Muscle of back (tissue), 11 donors: Measurements from ENCODE around the gene ANKS3. TPM values are rescaled to one million over a fixed set of nuclear protein-coding genes. Genes with fewer than 3 reads are reported as not detected.

ENCODE experiments used
- DNase-seq, 3 donors: peaks; one replicate each; pipeline versions ENCODE4 v3.0.0 to v3.0.0-alpha.2; 2013
- polyA plus RNA-seq, 10 donors: library from polyadenylated mRNA; unstranded; fragments of 120-200 nt; gene quantifications; one replicate each; pipeline ENCODE4 v1.2.1, GENCODE V29; 2013; ENCODE audit not compliant: insufficient read length in 10 of 10

The ANKS3 gene
- polyA plus RNA-seq, 10 donors: 9.7 to 22.3 (median 13.8) TPM

GRCh38 chr16:4651827-4652226 lies 82.2 kb downstream of the ANKS3 start:
- DNase-seq: no peak

GRCh38 chr16:4650443-4651074 lies 83.5 kb downstream of the ANKS3 start:
- DNase-seq: peak in 1 of 3 donors; percentile 43

- no peak for DNase-seq
Measured at GRCh38 chr16:4649744-4650442, 84.2 kb downstream of the ANKS3 start.

GRCh38 chr16:4648917-4649316 lies 85.2 kb downstream of the ANKS3 start:
- DNase-seq: no peak

- DNase-seq: no peak
Measured at GRCh38 chr16:4647644-4647980, 86.5 kb downstream of the ANKS3 start.

- no peak for DNase-seq
Measured at GRCh38 chr16:4646773-4647643, 87.1 kb downstream of the ANKS3 start.

Other genes starting within 250 kb of the ANKS3 start
- gene CDIP1, start 195.5 kb downstream of the ANKS3 start, polyA plus RNA-seq: 10 to 100 TPM; 27.5 to 44.6 (median 37.6) TPM
- gene C16orf96, start 177.9 kb downstream of the ANKS3 start, polyA plus RNA-seq: under 1 TPM; 0.14 to 0.76 (median 0.56) TPM
- gene UBALD1, start 119.4 kb downstream of the ANKS3 start, polyA plus RNA-seq: 10 to 100 TPM; 12.5 to 22.3 (median 16.2) TPM
- gene MGRN1, start 109.4 kb downstream of the ANKS3 start, polyA plus RNA-seq: 10 to 100 TPM; 30.9 to 42.7 (median 36.9) TPM
- gene NUDT16L1, start 40.7 kb downstream of the ANKS3 start, polyA plus RNA-seq: 10 to 100 TPM; 15.9 to 28.0 (median 21.2) TPM
- 1 to 10 TPM in 1 of 10 donors, under 1 TPM in 9; 0.35 to 1.0 (median 0.71) TPM for gene DNAAF8, start 266 bp upstream of the ANKS3 start, polyA plus RNA-seq
- 10 to 100 TPM in 3 of 10 donors, 1 to 10 TPM in 7; 7.1 to 11.9 (median 8.8) TPM for gene ZNF500, start 32.9 kb upstream of the ANKS3 start, polyA plus RNA-seq
- 1 to 10 TPM in 1 of 10 donors, not detected in 9; 9.8 TPM for gene SEPTIN12, start 54.1 kb upstream of the ANKS3 start, polyA plus RNA-seq
- under 1 TPM in 3 of 10 donors, not detected in 7; 0.37 to 0.52 (median 0.46) TPM for gene SMIM22, start 61.1 kb upstream of the ANKS3 start, polyA plus RNA-seq
- gene ROGDI, start 68.4 kb upstream of the ANKS3 start, polyA plus RNA-seq: 10 to 100 TPM in 9 of 10 donors, 1 to 10 TPM in 1; 6.6 to 14.9 (median 12.3) TPM
- 10 to 100 TPM; 40.5 to 61.3 (median 49.6) TPM for gene GLYR1, start 113.0 kb upstream of the ANKS3 start, polyA plus RNA-seq
- 10 to 100 TPM; 15.8 to 23.0 (median 19.5) TPM for gene UBN1, start 113.2 kb upstream of the ANKS3 start, polyA plus RNA-seq
- 10 to 100 TPM in 2 of 10 donors, 1 to 10 TPM in 6, under 1 TPM in 2; 0.57 to 20.2 (median 1.2) TPM for gene PPL, start 202.9 kb upstream of the ANKS3 start, polyA plus RNA-seq
- gene SEC14L5, start 224.1 kb upstream of the ANKS3 start, polyA plus RNA-seq: 1 to 10 TPM in 2 of 10 donors, under 1 TPM in 8; 0.52 to 1.3 (median 0.80) TPM